Stimulated activated CD4-positive, alpha-beta T cell treated with anti-CD3 and anti-CD28 coated beads, TNF-alpha, amount 100 ng/mL, for 1 hour (primary cell): ENCODE data around the gene ZNF69.
A peak's percentile ranks its signal among the peaks of the same experiment; 100 is the strongest.
"Not testable (repeated sequence)": the region's sequence is repeated elsewhere in the genome, so short reads cannot be mapped to it uniquely, and the experiment has no call there.

Experiments
- DNase-seq, 3 donors: peaks; one replicate each; pipeline ENCODE4 v3.0.0-alpha.2; 2020; ENCODE audit warnings: low read depth in 3 of 3, low spot score in 1 of 3

The ZNF69 gene

DNA sequence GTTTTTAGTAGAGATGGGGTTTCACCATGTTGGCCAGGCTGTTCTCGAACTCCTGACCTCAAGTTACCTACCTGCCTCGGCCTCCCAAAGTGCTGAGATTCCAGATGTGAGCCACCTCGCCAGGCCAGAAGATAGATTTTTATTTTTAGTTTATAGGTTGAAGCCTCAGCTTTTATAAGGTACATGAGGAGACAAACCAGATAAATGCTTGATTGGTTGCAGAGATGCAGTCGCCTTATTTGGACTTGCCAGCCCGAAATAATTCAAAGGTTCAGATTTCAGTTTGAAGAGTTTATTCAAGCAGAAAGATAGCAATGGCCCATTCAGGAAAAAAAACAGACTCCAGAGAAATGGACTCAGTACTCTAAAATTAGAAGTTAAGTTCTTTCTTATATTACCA, 3.1 kb downstream of the ZNF69 start:
- DNase-seq: no peak

DNA sequence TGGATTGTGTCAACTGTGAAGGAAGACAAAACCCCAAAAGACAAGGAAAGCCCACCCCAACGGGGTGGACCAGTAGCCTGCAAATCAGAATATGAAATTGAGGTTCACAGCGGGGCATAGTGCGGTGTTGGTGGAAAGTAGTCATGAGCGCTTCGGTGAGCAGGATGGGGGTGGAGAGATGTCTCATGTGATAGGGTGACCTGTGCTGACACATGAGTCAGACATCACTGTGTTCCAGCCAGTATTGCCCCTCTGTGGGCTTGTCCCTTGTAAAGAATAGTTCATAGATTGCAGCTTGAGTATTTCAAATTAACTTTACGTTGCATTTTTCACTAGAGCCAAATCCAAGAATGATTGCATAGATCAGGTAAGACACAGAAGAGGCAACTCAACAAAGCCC, 7.3 kb downstream of the ZNF69 start:
- no peak for DNase-seq

DNA sequence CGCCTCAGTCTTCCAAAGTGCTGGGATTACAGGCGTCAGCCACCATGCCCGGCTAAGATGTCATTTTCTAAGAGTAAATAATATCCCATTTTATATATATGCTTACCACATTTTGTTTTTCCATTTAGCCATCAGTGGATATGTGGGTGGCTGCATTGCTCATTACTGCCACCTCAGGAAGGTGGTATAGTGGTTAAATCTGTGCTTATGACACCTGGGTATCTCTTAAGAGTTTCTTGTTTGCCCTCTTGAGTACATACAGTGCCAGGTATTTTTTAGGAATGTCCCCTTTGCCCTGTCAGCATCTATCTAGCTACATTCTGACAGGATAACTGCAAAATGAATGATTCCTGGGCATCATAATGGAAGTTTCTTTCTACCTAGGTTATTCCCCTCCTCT, 14.6 kb downstream of the ZNF69 start:
- DNase-seq: no peak

DNA sequence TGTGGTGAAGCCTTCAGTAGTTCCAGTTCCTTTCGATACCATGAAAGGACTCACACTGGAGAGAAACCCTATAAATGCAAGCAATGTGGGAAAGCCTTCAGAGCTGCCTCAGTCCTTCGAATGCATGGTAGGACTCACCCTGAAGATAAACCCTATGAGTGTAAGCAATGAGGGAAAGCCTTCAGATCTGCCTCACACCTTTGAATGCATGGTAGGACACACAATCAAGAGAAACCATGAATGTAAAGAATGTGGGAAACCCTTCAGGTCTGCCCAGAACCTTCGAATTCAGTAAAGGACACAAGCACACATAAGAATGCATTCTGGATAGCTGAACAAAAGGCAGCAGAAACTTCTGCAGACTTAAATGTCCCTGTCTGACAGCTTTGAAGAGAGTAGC, 18.3 kb downstream of the ZNF69 start:
- DNase-seq: no peak

DNA sequence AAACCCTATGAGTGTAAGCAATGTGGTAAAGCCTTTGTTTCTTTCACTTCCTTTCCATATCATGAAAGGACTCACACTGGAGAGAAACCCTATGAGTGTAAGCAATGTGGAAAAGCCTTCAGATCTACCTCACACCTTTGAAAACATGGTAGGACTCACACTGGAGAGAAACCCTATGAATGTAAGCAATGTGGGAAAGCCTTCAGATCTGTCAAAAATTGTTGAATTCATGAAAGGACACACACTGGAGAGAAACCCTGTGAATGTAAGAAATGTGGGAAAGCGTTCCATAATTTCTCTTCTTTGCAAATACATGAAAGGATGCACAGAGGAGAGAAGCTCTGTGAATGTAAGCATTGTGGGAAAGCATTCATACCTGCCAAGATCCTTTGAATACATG, 24.4 kb downstream of the ZNF69 start:
- not testable (repeated sequence) for DNase-seq

DNA sequence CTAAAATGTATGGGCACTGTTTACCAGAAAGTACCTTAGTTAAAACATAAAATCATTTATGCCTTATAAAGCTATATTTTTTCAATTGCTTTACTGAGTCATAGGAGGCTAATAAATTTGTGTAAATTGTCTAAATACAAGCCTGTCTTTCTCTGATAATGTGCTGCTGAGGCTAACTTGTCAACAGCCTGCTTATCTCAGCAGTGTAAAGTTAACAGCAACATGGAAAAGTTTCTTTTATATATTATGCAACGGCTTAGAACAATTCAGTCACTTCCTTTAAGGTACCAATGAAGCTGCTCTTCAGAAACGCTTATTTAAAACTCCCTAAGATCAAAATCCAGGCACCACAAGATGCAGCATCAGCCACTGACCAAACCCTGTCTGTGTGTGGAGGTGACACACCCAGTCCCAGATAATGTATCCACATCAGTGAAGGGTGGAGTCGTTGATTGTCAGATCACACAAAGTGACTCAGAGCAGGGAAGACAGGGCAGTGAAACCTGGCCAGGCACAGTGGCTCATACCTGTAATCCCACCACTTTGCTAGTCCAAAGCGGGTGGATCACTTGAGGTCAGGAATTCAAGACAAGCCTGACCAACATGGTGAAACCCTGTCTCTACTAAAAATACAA, 27.0 kb downstream of the ZNF69 start:
- DNase-seq: not testable (repeated sequence)

DNA sequence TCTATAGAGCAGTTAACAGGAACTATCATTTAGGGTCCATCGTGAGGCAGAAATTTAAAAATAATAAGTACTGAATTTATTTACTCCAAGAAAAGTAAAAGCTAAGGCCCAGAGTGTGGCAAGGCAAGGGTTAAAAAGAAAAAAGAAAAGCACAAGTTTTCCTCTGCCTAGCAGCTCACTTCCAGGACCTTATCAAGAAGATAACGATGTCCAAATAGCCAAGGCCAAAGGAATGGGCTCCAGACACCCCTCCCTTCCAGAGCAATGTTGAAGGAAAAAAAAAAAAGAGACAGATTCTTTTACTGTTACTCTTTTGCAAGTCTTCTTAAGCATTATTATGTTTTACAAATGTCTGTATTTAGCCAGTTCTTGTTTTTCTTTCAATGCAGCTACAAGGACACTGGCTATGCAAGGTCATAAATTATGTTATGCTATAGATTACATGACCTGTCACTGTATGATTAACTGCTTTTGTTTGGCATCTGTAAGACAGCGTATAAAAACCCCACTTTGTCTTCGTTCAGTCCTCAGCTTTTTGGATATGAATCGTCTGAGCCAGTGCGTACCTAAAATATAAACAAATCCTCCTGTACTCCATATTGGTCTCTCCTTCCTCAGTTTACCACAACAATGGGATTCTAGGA, 34.4 kb downstream of the ZNF69 start:
- no peak for DNase-seq

DNA sequence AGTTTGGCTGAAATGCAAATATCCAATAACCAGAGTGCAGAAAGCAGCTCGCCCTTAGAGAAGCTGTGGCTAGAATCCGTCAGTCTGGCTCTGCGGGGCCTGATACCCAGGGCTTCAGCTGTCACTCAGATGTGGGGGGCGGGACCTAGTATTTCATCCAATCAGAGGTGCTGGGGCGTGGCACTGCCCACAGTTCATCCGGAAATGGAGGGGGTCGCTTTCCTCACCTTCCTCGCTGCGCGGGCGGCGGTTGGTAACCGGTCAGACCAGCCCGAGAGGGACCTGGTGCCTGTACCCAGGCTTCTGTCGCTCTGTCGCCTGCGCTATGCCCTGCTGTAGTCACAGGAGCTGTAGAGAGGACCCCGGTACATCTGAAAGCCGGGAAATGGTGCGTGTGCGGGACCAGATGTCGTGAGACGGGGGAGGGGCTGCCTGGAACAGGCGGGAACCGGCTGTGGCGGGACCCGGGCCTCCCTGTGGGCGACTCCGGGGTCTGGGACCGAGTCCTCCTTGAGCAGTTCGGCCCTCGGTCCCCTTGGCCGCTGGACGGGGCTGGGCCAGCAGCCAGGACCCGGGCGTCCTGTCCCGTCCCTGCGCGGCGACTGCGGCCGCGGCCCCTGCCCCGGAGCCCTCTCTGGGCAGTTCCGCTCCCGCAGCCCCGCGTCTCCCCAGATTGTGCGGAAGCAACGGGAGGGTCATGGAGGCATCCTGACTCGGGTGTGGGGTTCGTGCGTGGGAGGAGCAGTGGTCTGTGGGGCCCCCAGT, 37.5 kb downstream of the ZNF69 start, which contains the start of gene ZNF700:
Gene ZNF700, plus strand, starts transcription at position 222 of the 765 bp plus-strand sequence. Its CDS starts 104 bp downstream, at position 326.
- peak; percentile 77 to 83 (median 80) for DNase-seq

DNA sequence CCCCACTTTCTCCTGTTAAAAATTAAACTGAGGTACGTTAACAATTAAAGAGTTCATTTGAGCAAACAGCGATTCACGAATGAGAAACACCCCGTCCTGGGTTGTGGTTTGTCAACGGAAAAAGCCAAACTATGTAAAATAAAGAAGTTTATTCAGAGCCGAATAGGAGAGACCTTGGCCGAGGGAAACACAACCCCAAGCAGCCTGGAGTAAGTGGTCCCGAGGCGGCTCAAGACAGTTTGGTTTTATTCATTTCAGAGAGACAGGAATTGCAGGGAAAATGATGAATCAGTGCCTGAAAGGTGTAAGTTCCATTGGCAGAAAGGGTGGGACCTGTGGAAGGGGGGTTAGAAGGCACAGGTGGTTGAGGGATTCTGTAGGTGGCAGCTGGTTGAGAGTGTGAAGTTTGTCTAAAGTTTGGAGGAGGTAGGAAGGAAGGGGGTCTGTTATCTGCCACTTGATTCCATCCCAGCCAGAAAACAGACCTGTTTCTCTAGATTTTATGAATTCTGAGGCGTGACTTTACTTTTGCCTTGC, 38.1 kb downstream of the ZNF69 start:
- DNase-seq: not testable (repeated sequence)

DNA sequence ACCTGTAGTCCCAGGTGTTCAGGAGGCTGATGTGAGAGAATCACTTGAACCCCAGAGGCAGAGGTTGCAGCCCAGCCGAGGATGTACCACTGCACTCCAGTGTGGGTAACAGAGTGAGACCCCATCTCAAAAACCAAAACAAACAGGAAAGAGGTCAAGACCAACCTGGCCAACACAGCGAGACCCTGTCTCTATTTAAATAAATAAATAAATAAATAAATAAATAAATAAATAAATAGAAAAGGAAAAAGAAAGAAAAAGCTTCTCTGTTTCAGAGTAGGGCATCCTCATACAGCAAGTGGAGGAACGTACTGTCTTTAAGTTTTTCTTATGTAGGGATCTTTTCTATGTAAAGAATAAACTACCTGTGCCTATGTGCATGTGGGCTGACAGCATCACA, 39.6 kb downstream of the ZNF69 start:
- no peak for DNase-seq

DNA sequence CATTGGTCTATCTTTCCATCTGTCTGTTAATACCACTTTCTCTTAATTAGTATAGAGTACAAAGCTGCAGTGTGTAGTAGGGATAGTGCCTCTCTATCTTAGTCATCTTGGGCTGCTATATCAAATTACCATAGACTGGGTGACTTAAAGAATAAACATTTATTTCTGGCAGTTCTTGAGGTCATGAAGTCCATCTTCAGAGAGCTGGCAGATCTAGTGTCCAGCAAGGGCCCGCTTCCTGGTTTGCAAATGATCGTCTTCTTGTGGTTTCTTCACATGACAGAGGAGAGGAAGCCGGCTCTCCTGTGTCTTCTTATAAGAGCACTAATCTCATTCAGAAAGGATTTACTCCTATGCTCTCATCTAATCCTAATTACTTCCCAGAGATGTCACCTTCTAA, 43.5 kb downstream of the ZNF69 start:
- no peak for DNase-seq

DNA sequence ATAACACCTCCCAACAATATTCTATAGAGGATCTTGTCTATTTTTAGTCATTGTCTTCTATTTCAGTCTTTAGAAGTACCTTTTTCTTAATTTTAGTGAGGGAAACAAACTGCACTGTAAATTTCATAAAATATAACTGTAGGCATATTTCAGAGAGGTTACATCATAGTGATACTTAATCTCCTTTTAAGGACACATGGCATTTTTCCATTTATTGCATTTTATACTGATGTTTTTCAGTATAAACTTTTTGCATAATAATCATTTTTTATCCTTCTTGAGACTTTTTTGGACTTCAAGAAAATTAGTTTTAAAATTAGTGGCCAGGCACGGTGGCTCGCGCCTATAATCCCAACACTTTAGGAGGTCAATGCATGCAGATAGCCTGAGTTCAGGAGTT, 43.9 kb downstream of the ZNF69 start:
- no peak for DNase-seq

DNA sequence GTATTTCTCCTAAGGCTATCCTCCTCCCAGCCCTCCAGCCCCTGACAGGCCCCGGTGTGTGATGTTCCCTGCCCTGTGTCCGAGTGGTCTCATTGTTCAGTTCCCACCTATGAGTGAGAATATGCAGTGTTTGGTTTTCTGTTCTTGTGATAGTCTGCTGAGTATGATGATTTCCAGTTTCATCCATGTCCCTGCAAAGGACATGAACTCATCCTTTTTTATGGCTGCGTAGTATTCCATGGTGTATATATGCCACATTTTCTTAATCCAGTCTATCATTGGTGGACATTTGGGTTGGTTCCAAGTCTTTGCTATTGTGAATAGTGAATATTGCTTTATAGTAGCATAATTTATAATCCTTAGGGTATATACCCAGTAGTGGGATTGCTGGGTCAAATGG, 48.2 kb downstream of the ZNF69 start:
- DNase-seq: not testable (repeated sequence)

DNA sequence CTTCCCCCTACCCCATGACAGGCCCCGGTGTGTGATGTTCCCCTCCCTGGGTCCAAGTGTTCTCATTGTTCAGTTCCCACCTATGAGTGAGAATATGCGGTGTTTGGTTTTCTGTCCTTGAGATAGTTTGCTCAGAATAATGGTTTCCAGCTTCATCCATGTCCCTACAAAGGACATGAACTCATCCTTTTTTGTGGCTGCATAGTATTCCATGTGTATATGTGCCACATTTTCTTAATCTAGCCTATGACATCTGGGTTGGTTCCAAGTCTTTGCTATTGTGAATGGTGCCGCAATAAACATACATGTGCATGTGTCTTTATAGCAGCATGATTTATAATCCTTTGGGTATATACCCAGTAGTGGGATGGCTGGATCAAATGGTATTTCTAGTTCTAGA, 50.8 kb downstream of the ZNF69 start:
- DNase-seq: not testable (repeated sequence)

DNA sequence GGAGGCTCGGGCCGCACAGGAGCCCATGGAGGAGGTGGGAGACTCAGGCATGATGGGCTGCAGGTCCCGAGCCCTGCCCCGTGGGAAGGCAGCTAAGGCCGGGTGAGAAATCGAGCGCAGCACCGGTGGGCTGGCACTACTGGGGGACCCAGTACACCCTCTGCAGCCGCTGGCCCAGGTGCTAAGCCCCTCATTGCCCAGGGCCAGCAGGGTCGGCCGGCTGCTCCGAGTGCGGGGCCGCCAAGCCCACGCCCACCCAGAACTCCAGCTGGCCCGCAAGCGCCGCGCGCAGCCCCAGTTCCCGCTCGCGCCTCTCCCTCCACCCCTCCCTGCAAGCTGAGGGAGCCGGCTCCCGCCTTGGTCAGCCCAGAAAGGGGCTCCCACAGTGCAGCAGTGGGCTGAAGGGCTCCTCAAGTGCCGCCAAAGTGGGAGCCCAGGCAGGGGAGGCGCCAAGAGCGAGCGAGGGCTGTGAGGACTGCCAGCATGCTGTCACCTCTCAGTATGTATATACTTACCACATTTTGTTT, 53.8 kb downstream of the ZNF69 start:
- DNase-seq: not testable (repeated sequence)

DNA sequence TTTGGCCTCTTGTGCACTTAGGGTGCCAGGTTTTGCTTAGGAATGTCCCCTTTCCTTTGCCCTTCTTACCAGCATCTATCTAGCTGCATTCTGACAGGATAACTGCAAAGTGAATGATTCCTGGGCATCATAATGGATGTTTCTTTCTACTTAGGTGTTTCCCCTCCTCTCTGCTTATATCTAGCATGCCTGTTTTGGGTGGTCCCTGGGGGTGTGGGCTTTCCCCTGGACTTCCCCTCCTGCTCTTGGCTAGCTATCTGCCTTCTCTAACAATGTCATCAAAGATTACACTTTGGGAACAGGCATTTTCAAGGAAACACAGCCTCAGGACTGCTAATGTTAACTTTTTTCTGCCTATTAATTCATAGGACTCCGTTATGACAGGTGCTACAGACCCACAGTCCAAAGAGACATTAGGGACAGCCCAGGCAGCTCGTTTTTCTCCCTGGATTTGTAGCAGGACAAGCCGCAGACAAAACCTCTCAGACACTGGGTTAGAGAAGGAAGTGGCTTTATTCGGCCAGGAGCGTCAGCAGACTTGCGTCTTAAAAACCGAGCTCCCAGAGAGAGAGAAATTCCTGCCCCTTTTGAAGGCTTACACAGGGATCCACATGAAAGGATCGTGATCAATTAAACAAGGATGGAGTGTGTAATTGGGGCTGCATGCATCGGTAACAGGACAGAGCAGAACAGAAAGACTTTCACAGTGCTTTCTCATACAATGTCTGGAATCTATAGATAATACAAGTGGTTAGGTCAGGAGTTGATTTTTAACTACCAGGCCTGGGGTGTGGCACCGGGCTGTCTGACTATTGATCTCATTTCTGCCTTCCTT, 54.6 kb downstream of the ZNF69 start:
- DNase-seq: no peak

DNA sequence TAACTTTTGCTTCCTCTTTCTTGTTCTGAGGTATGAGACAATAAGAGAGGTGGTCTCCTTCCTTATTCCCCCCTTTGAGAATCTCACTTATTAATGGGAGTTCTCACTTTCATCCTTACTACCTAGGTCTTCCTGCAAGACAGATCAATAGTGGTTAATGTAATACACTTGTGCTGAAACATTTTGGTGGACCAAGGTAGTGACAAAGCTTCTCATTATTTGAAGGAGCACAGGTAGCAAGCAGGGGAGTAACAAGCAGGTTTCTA, 55.2 kb downstream of the ZNF69 start:
- DNase-seq: no peak

DNA sequence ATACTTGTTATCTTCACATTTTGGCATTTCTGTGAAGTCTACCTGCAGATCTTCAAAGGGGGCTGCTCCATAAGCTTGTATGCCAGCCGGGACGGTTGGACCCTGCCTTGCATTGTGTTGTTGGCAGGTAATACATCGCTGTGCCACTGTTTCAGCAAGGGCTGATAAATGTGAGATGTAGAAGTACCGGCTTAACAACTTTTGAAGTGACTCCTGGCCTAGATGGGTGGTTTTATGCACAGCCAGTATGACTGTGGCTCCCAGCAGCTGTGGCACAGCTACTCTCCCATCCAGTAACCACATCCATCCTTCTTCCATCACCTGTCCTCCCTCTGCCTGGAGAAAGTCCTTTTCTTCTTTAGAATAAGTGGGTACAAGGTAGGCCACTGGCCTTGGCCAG, 57.1 kb downstream of the ZNF69 start:
- no peak for DNase-seq

DNA sequence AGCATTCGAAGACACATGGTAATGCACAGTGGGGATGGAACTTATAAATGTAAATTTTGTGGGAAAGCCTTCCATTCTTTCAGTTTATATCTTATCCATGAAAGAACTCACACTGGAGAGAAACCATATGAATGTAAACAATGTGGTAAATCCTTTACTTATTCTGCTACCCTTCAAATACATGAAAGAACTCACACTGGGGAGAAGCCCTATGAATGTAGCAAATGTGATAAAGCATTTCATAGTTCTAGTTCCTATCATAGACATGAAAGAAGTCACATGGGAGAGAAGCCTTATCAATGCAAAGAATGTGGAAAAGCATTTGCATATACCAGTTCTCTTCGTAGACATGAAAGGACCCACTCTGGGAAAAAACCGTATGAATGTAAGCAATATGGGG, 61.1 kb downstream of the ZNF69 start:
- no peak for DNase-seq

DNA sequence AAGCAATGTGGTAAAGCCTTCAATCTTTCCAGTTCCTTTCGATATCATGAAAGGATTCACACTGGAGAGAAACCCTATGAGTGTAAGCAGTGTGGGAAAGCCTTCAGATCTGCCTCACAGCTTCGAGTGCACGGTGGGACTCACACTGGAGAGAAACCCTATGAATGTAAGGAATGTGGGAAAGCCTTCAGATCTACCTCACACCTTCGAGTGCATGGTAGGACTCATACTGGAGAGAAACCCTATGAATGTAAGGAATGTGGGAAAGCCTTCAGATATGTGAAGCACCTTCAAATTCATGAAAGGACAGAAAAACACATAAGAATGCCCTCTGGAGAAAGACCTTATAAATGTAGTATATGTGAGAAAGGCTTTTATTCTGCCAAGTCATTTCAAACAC, 61.6 kb downstream of the ZNF69 start:
- DNase-seq: no peak

DNA sequence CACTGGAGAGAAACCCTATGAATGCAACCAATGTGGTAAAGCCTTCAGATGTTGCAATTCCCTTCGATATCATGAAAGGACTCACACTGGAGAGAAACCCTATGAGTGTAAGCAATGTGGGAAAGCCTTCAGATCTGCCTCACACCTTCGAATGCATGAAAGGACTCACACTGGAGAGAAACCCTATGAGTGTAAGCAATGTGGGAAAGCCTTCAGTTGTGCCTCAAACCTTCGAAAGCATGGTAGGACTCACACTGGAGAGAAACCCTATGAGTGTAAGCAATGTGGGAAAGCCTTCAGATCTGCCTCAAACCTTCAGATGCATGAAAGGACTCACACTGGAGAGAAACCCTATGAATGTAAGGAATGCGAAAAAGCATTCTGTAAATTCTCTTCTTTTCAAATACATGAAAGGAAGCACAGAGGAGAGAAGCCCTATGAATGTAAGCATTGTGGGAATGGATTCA, 62.1 kb downstream of the ZNF69 start:
- not testable (repeated sequence) for DNase-seq
